C1 segment of cervical spinal cord (tissue), 14 donors: ENCODE results near the gene MACROH2A1.

Experiments
- DNase-seq, 14 donors: peaks; one replicate each; lab custom pipeline; 2025; lab: John Stamatoyannopoulos, UW

MACROH2A1 gene

GRCh38 chr5:135319458-135319857, 79.6 kb downstream of the MACROH2A1 start:
- DNase-seq: no peak

GRCh38 chr5:135318924-135319323, 80.1 kb downstream of the MACROH2A1 start:
- DNase-seq: no peak

GRCh38 chr5:135318037-135318436, 81.0 kb downstream of the MACROH2A1 start:
- DNase-seq: no peak

GRCh38 chr5:135317286-135317685, 81.7 kb downstream of the MACROH2A1 start:
- DNase-seq: no peak

GRCh38 chr5:135315386-135315785, 83.6 kb downstream of the MACROH2A1 start:
- no peak for DNase-seq

- DNase-seq: no peak
Observed at GRCh38 chr5:135313946-135314345, 85.1 kb downstream of the MACROH2A1 start.

- no peak for DNase-seq
Observed at GRCh38 chr5:135313405-135313804, 85.6 kb downstream of the MACROH2A1 start.

- DNase-seq: no peak
Observed at GRCh38 chr5:135312255-135312935, 86.6 kb downstream of the MACROH2A1 start.

GRCh38 chr5:135310328-135310989, 88.6 kb downstream of the MACROH2A1 start:
- no peak for DNase-seq

GRCh38 chr5:135309391-135310327, 89.4 kb downstream of the MACROH2A1 start:
- DNase-seq: no peak

GRCh38 chr5:135308752-135309151, 90.3 kb downstream of the MACROH2A1 start:
- no peak for DNase-seq

- no peak for DNase-seq
Observed at GRCh38 chr5:135308245-135308644, 90.8 kb downstream of the MACROH2A1 start.

GRCh38 chr5:135307143-135307903, 91.7 kb downstream of the MACROH2A1 start:
- DNase-seq: no peak

GRCh38 chr5:135306557-135306956, 92.5 kb downstream of the MACROH2A1 start:
- DNase-seq: no peak

GRCh38 chr5:135304352-135305221, 94.4 kb downstream of the MACROH2A1 start:
- no peak for DNase-seq

- no peak for DNase-seq
Observed at GRCh38 chr5:135303582-135304173, 95.4 kb downstream of the MACROH2A1 start.

GRCh38 chr5:135296900-135297816, 101.9 kb downstream of the MACROH2A1 start:
- no peak for DNase-seq

GRCh38 chr5:135295852-135296251, 103.2 kb downstream of the MACROH2A1 start:
- no peak for DNase-seq

- DNase-seq: no peak
Observed at GRCh38 chr5:135294793-135295192, 104.2 kb downstream of the MACROH2A1 start.
